Measurements from ENCODE around the gene SIPA1.

Gene SIPA1

GRCh38 chr11:65606876-65607613 is 30.9 kb upstream of the SIPA1 start:
- DNase-seq, result peak; percentile 18 to 97 (median 90)

GRCh38 chr11:65607614-65608426 is 30.1 kb upstream of the SIPA1 start:
- DNase-seq, result no peak

DNA sequence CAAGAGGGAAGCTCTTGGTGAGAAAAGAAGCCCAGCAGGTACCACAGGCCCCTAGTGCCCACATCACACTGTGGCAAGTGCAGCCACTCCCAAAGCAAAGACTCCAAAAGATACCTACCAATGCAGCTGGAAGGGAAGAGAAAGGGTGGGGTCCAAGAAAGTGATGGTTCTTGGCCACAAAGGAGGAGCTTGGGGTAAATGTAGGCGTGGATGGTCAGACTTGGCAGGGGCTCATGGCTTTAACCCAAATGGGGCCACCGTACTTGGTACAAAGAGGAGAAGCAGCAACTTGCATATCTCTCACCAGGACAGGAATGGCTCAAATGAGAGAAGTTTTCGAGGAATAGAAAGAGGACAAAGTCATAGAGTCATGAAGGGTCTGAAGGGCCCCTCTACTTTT is 28.7 kb upstream of the SIPA1 start:
- DNase-seq, result no peak

GRCh38 chr11:65609665-65610064 is 28.2 kb upstream of the SIPA1 start:
- DNase-seq, result no peak

DNA sequence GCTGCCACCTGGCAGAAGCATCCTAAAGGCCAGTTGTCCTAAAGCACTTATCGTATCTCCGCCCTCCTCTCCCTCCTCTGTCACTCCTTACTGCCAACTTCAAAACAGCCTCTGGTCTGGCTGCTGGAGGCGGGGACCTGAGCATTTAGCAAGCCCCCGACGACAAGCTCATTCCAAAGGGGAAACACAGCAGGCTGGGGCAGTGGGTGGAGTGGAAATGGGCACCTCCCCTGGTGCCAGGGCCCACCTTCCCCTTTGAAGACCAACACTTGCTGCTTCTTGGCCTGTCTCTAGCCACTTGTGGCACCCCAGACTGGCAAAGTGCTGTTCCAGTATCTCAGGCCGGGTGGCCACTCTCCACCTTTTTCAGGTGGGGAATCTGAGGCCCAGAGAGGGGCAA is 27.5 kb upstream of the SIPA1 start:
- peak in 3 of 51 donors; percentile 32 to 52 (median 33) for DNase-seq

DNA sequence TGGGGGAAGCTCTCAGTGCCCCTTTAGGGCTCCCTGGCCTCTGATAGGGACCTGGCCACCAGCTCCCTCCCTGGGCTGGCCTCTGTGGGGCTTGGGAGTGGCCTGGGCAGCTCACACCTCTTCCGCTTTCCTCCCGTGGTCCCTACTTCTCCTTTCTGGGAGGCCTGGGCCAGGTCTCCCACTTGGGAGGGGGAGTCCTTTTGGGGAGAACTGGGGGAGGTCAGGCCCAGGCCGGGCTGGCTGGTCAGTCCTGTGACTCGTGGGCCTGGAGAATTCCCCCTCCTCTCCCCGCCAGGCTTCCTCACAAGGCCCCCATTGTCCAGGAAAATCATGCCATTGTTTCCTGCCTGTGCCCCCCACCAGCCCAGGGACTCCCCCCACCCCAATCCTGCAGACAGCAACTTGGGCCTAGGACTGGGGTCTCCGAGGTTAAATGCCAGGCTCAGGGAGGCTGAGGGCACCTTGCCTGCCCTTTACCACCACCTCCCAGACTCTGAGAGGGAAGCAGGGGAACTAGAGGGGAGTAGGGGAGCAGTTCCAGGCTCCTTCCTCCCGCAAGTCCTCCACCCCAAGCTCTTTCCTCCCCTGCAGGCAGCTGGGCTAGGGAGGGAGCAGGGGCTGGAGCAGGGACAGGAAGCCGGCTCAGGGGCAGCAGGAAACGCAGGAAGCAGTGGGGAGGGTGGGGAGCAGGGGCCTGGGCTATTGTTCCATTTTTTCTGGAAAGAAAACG is 26.7 kb upstream of the SIPA1 start:
- peak in 48 of 51 donors; percentile 16 to 94 (median 71) for DNase-seq

DNA sequence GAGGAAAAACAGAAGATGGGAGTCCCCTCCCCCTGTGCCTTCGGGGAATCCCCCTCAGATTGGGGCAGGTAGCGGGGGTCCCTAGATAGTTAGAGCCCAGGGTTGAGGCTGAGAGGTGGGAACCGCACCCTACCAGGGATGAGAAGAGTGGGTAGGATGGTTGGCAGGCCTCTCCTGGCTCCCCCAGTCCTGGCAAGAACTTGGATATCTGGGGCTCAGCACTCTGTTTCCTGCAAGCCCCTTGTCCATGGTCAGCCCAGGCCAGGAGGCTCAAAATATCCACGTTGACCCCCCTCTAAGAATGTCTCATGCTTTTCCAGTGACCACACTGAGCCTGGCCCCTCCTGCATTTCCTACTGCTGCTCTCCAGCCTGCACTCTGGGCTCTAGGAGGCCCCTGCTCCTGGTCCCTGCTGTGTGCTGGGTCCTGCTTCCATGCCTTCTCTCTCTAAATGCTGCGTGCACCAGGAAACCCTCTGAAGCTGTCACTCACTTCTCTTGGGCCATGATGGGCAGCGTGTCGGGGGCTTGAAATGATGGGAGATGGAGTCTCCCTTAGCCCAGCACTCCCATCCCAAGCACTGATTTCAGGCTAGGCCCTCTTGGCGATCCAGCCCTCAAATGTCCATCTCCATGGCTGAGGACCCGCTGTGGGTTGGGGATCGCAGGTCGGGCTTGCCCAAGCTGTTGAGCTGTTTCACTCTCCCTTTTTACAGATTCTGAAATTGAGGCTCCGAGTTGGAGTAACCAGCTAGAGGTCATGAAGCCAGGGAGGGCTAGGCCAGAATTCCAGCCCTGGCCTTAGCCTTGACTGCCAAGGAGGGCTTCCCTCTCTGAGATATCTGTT is 25.9 kb upstream of the SIPA1 start:
- DNase-seq, result no peak

GRCh38 chr11:65612691-65613090 is 25.2 kb upstream of the SIPA1 start:
- no peak for DNase-seq

DNA sequence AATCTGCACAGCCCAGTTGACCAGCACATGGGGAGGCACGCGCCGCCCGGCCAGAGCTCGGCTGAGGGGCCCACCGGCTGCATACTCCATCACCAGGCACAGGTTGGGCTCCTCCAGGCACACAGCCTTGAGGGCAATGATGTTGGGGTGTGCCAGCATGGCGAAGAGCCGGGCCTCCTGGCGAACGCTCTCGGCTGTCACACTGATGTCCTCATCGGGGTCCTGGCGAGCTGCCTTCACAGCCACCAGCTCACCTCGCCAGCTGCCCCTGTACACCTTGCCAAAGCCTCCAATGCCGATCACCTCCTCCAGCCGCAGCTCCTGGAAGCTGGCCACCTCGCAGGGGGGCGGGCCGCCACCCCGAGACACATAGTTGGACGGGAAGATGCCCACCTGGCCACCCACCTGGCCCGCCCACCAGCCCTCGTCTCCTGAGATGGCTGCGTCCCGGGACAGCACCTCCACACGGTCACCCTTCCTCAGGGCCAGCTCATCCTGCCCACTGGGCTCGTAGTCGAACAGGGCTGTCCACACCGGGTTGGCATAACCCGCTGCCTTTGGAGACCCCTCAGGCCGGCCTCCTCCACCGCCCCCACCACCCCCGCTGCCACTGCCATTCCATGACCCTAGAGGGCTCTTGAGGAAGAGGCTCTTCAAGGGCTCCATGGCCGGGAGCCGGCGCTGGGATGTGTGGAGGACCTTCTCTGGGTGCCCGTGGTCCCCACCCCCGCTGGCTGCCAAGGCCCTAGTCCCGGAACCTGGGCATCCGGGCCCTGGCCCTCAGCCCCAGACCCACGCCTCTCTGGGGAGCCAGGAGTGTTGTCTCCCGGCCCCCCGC is 24.6 kb upstream of the SIPA1 start:
- DNase-seq, result peak in 9 of 51 donors; percentile 29 to 56 (median 37)

- DNase-seq, result peak; percentile 97 to 100 (median 100)
Observed at GRCh38 chr11:65615229-65615949, 22.5 kb upstream of the SIPA1 start, which contains the start of gene PCNX3. Gene PCNX3, plus strand, starts transcription at chr11:65615776. Its CDS starts 536 bp downstream, at chr11:65616312.

DNA sequence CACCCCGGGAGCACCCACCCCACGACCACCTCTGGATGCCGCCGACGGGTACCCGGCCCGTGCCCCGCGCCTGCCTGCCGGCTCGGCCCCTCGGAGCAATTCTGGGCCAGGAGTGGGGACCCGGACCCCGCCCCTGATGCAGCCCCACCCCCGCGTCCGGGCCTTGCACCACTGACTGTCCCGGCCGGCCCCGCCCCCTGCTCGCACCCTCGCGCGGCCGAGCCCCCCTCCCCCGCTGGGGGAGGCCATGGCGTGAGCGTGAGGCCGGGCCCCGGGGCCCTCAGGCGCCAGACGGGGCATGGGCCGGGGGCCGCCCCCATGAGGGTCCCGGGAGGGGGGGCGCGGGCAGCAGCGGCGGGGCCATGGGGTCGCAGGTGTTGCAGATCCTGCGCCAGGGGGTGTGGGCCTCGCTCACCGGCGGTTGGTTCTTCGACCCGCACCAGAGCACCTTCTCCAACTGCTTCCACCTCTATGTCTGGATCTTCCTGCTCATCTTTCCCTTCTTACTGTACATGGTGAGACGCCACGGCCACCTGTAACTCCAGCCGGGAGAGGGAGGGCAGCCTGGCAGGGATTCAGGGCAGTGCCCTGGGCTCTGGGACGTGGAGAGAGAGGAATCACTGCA is 21.8 kb upstream of the SIPA1 start:
- peak in 3 of 51 donors; percentile 44 to 59 (median 57) for DNase-seq

GRCh38 chr11:65616575-65617001 is 21.3 kb upstream of the SIPA1 start:
- DNase-seq, result no peak

DNA sequence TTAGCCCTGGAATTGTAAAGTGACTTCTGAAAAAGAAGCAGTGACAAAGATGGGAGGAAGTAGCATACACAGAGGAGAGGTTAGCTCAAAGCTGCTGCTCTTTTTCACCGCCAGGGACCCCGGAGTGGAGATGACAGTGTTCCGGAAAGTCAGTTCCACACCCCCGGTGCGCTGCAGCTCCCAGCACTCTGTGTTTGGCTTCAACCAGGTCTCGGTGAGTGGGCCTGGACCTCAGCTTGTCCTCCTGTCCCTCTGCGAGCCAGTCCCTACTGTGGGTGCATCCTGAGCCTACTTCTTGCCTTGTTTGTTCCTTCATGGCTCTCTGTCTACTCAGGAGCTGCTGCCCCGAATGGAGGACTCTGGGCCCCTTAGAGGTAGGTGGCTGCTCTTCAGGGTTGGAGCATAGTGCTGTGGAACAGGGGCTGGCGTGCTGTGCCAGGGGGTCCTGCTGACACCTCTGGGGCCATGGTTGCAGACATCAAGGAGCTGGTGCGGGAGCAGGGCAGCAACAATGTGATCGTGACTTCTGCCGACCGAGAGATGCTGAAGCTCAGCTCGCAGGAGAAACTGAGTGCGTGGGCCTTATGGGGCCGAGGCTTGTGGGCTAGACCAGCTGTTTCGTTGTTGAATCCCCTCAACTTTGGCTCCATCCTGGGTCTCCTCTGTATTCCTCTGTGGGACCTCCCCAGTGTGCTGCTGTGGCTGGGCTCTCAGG is 20.6 kb upstream of the SIPA1 start:
- no peak for DNase-seq

DNA sequence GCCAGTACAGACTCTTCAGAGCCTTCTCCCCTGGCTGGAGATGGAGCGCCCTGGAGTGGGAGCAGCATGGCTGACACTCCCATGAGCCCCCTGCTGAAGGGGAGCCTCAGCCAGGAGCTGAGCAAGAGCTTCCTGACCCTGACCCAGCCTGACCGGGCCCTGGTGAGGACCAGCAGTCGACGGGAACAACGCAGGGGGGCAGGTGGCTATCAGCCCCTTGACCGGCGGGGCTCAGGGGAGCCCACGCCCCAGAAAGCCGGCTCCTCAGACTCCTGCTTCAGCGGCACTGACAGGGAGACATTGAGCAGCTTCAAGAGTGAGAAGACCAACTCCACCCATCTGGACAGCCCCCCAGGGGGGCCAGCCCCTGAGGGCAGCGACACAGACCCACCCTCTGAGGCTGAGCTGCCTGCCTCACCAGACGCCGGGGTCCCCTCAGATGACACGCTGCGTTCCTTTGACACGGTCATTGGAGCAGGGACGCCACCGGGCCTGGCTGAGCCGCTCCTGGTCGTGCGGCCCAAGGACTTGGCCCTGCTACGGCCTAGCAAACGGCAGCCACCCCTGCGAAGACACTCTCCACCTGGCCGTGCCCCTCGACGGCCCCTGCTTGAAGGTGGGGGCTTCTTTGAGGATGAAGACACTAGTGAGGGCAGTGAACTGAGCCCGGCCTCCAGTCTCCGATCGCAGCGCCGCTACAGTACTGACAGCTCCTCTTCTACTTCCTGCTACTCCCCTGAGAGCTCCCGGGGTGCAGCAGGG is 19.7 kb upstream of the SIPA1 start:
- DNase-seq, result no peak

GRCh38 chr11:65618763-65619162 is 19.1 kb upstream of the SIPA1 start:
- no peak for DNase-seq

DNA sequence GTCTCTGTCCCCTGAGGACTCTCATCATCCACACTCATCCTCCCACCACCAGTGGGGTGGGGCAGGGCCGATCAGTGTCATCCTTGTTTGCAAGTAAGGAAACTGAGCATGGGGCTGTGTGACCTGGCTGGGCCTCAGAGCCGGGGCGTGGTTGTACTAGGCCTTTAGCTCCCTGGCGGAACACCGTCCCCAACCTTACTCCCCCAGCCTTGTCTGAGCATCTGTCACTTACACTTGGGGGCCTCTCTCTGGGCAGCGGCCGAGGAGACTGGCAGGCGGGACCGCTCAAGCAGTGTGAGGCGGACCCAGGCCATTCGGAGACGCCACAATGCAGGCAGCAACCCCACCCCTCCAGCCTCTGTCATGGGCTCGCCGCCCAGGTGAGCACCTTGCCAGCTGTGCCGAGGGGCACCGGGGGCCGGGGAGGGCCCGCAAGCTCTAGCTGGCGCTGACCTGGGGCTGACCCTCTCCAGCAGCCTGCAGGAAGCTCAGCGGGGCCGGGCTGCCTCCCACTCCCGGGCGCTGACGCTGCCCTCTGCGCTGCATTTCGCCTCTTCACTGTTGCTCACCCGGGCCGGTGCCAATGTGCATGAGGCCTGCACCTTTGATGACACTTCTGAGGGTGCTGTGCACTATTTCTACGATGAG is 18.5 kb upstream of the SIPA1 start:
- no peak for DNase-seq

GRCh38 chr11:65620666-65621065 is 17.2 kb upstream of the SIPA1 start:
- no peak for DNase-seq

Data from hypothalamus (tissue), 51 donors.